HK-2 (cell line): ENCODE measurements around the gene SWI5.
"Not testable (repeated sequence)": the region's sequence is repeated elsewhere in the genome, so short reads cannot be mapped to it uniquely, and the experiment has no call there.

Source experiments
- DNase-seq: peaks from one replicate; pipeline ENCODE4 v3.0.0-alpha.2; 2018; ENCODE audit not compliant: unreplicated experiment

SWI5 gene

DNA sequence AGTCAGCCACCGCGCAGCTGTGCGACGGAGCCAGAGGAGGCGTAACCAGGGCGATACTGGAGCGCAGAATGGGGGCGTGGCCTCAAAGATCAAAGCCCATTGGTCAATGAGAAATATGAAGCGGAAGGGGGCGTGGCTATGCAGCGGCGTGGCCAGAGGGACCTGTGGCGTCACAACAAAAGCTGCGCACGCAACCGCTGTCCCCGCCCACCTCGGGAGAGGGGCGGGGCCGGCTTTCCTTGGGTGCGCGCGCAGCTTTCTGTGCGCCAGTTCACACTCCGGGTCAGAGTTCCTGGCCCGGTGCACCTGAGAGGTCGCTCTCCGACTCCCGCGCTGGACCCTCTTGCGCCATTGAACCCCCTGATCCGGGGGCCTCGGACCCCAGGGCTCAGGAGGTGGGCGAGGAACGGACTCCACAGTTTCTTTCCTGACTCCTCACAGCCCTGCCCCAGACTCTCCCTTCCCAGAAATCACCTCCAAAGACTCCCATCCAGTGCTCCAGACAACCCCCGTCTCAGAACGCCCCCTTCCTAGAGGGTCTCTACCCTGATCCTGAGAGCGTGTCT is at the start of gene SWI5:
Gene SWI5 (plus strand): TSS at position 269 of the 566 bp plus-strand sequence.
- peak; percentile 100 for DNase-seq

DNA sequence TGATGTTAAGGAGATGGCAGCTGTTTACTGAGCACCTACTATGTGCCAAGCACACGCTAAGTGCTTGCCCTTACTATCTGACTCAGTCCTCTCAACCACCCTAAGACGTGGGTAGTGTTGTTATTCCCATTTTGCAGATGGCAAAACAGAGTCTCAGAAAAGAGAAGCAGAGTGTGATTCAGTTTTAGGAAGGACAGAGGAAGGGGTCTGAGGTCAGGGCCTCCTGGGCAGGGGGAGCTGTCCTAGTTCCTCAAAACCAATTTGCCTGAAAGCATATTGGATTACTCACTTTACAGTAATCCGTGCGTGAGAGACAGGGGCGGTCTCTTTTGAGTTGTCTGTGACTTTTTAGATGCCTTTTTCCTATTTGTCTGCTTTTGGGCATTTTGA is 49.7 kb upstream of the SWI5 start:
- DNase-seq: no peak

- not testable (repeated sequence) for DNase-seq
Observed at GRCh38 chr9:128230897-128231296, 45.2 kb upstream of the SWI5 start.

DNA sequence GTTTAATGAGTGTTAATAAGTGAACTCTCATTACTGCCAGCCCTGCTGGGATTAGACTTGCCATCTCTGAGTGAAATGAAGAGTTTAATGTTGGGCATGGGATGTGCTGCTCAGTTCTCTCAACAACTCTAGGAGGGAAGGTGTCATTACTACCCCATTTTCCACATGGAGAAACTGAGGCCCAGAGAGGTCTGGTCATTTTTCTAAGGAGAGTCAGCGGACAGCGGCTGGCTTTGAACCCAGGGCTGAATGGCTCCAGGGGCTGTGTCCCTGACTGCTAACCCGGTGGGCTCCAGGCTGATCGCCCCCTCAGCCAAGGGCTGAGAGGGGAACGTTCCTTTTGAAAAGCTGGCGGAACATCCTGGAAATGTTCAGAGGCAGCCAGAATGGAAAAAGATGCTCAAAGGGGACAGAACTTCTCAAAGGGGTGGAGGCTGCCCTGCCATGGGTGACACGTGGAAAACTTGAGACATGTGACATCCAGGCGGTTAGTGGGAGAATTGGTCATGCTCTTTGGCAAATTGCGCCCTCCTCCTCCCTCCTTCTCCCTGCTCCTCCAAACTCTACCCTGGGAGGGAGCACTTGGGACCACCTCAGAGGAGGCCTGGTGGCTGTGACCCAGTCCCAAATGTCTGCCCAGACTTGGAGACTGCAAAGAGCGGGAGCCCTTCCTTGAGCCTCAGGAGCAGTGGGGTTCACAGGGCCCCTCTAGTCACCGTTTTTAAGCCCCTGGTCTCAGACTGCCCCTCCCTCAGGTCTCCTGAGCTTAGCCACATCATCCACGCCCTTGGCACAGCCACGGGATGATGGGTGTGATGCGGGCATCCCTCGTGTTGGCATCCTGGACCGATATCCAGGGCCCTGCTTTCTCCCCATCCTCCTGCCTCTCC is 44.2 kb upstream of the SWI5 start:
- no peak for DNase-seq

DNA sequence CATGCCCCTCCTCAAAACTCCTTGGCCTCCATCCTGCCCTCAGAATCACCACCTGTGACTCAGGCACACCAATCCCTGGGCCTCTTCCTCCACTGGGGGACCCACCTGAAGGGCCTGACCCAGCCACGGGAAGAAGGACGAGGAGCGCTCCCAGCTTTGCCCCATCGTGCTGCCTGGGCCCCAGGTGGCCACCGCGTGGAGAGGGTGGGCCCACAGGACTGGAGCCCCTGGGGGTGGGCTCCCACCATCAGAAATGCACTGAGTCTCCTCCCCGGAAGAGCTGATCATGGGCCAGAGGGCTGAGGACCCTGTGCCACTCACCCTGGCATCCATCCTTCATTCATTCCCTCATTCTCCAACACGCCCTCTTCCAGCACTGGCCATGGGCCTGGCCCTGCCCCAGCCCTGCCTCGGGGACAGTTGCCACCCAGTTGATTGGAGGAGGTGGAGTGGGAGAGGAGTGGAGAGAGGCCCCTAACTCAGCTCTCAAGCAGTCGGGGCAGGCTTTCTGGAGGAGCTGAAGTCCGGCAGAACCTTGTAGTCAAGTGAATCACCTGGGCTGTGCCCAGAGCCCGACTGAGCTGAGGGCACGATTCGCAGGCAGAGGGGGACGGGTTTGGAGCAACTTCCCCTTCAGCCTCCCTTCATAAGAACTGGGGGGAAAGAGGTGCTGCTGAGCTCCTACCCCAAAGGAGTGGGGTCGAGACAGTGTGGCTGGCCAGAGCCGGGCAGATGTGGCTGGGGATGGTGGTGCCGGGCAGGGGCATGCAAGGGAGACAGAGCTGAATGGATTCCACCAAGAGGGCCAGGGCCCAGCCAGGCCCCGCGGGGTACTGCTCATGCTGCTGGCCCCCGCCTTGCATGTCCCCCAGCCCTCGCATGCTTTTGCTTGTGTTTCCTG is 43.3 kb upstream of the SWI5 start:
- DNase-seq: no peak

DNA sequence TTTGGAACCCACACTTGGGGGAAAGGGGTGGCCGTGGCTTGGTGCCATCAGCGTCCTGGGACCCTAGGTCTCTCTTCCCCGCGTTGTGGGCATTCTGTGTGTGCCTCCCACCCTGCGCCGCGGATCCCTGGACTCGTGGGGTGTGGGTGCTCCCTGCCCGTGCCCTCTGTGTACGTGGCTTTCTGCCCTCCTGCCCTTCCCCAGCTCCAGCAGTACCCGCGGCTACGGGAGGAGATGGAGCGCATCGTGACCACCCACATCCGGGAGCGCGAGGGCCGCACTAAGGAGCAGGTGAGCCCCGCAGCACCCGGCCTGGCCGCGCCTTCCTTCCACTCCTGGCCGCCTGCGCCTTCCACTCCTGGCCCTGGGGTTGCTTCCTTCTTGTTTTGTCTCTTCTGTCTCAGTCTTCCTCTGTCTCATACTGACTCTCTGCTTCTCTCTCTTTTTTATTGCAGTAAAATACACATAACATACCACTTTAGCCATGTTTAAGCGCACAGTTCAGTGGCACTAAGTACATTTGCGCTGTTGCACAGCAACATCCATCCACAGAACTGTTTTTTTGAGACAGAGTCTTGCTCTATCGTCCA is 42.2 kb upstream of the SWI5 start:
- no peak for DNase-seq

GRCh38 chr9:128242124-128242523 is 34.0 kb upstream of the SWI5 start:
- DNase-seq: no peak

DNA sequence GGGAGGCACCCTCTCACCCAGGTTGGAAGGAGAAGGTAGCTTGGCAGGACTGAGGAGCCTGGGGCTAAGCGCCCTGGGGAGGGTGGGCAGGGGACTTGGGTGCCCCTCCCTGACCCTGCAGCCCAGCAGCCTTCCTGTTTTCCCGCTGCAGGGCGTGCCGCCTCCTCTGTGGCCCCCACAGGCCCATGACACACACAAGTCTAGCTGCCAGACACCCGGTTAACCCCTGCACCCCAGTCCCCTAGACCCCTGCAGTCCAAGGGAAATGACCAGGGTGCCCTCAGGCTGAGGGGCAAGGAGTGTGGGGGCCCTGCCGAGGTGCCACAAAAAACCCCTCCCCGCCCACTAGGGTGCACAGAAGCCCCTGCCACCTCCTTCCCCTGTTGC is 33.3 kb upstream of the SWI5 start:
- no peak for DNase-seq

DNA sequence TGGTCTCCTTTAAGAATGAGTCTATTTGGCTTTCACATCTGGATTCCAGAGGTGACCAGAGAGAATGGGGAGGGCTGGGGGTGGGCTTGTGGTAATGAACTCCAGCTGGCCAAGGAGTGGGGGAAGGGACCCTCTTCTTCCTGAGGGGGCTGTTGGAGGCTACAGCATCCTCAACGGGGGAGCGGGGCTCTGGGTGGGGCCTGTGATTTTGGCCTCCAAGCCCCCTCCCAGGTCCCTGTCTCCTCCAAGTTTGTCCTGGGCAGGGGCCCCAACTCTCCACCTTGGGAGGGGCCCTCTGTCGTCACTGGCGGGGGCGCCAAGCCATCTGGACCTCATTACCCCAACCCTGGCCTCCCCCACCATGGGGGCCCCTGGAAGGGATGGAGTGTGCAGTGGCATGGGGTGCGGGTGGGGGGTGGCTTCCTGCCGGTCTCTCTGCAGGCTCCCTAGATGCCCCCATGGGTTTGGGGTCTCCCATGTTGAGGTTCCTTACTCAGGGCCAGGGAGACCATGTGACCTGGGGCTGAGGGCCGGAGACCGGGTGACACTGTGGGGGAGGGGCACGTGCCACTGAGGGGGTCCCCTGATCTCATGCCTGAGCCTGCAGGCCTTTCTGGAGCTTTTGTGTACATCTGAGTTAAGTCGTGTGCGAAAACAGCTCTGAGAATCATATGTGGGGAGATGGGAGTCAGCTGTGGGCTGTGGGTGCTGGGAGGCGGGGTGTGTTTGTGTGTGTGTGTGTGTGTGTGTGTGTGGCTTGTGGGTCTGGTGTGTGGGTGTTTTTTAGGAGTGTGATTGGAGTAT is 32.7 kb upstream of the SWI5 start:
- DNase-seq: no peak

DNA sequence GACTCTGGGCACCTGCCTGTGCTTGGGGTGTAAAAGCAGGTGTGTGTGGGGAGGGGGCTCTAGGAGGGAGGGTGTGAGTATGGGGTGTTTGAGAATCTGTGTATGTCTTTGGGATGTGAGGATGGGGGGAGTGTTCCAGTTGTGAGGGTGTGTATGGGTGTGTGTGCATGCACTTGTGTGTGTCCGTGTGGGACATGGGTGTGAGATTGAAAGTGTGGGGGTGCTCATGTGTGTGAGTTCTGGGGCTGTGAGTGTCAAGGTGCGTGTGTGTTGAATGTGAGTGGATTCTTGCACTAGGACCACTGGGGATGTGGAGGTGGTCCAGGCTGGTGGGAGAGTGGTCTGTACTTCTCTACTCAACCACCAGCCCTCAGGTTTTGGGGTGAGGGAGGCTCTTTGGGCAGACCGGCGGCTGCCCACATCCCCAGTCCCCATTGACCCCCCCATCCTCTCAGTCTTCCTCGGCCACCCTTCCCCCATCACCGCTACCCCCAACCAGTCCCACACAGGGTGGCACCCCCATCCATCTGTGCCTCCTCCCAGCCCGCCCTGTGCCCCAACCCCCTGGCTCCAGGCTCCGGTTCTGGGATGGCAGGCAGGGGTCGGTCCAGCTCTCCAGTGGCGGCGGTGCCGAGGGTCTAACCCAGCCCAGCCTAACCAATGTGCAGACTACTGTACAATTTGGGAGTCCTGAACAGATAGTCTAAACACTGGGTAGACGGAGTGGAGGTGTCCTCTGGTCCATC is 31.8 kb upstream of the SWI5 start:
- DNase-seq: no peak

- no peak for DNase-seq
Observed at GRCh38 chr9:128244837-128245231, 31.2 kb upstream of the SWI5 start.

DNA sequence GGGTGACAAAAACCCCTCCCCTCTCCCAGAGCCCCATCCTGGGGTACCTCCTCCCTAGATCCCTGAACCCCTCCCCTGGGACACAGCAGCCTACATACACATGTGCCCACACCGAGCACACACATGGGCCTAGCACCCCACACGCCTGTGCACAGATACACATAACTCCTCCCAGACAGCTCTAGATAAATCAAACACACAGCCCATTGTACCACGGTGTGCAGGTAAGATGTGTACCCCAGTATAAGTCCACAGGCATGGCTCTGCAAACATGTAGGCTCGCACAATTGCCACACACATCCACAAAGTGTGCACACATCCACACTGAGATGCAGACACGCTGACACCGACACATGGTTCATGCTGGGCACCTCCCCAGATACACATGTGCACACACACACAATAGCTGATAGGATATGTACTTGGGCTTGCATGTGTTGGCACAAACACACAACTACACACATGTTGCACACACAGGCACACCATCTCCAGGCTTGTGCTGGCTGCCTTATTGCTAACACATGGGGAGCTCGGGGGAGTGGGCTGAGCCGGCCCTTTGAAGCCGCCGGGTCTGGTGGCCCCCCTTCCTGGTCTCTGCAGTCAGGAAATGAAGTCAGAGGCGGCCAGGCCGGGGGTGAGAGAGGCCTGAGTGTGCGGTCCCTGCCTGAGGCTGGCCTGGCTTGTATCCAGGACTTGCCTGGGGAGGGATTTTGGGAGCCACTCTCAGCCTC is 30.5 kb upstream of the SWI5 start:
- peak; percentile 49 for DNase-seq

- DNase-seq: no peak
Observed at GRCh38 chr9:128246471-128246870, 29.6 kb upstream of the SWI5 start.

GRCh38 chr9:128247226-128247803 is 28.8 kb upstream of the SWI5 start:
- DNase-seq: no peak

- no peak for DNase-seq
Observed at GRCh38 chr9:128249558-128249907, 26.5 kb upstream of the SWI5 start.

DNA sequence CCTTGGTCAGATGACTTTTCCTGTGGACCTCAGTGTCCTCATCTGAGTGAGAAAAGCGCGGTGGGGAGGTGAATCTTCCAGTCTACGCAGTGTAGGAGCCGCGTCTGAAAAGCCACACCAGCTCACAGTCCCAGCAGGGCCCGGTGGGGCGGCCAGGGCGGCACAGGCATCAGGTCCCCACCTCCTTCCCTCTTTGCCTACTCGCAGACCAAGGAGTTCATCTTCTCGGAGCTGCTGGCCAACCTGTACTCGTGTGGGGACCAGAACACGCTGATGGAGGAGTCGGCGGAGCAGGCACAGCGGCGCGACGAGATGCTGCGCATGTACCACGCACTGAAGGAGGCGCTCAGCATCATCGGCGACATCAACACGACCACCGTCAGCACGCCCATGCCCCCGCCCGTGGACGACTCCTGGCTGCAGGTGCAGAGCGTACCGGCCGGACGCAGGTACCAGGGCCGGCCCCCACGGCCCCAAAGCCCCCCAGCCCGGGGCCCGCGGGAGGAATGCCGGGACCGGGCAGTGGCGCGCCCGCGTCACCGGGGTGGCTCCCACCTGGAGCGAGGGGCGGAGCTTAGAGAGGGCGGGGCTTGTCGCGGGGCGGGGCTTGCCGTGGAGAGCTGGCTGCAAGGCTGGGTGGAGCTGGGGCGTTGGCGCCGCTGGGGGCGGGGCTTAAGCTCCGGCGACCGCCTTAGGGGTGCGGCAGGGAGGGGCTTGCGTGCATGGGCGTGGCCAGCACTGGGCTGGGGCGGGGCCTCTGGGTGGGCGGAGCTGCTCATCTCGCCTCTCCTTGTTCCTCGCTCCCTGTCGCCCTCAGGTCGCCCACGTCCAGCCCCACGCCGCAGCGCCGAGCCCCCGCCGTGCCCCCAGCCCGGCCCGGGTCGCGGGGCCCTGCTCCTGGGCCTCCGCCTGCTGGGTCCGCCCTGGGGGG is 25.9 kb upstream of the SWI5 start:
- no peak for DNase-seq

GRCh38 chr9:128250839-128251731 is 25.0 kb upstream of the SWI5 start:
- DNase-seq: no peak
